Peyer's patch (tissue), 4 donors: ENCODE results near the gene ME2.

Experiments used
- CTCF ChIP-seq, 6 experiments: fragments of 450-650 bp in 4 of 6; fragments of 200-600 bp in 2 of 6; sonication (generic) in 1 of 6; IDR thresholded peaks; one replicate each; pipeline ENCODE4 v1.5.1; 2017 to 2019; ENCODE audit warnings: antibody characterized with exemption in 6 of 6, mild to moderate bottlenecking in 3 of 6, moderate library complexity in 1 of 6
- POLR2A ChIP-seq, 2 donors: fragments of 450-650 bp; IDR thresholded peaks; one replicate each; pipeline ENCODE4 v1.5.1; 2017; ENCODE audit warnings: antibody characterized with exemption in 2 of 2, mild to moderate bottlenecking in 2 of 2, moderate library complexity in 2 of 2

GRCh38 chr18:50839341-50839740 is 39.6 kb upstream of the ME2 start:
- TF ChIP-seq POLR2A (IDR thresholded peaks at IDR 0.05) = no peak
- TF ChIP-seq CTCF (IDR thresholded peaks at IDR 0.05) = no peak
